Endothelial cell of umbilical vein (primary cell): ENCODE data around the gene SHISA8. TPM values are rescaled to one million over a fixed set of nuclear protein-coding genes. Genes with fewer than 3 reads are reported as not detected.

Source experiments
- BruUV-seq: library from RNA; stranded (reverse); fragments of 400-500 nt; replicated peaks from 2 replicates; lab custom pipeline; 2021; lab: Mats Ljungman, UMichigan
- CTCF ChIA-PET: fragments of 300-600, 350-600 bp; sonication (Branson Sonifier 250); formaldehyde crosslinking; loops from one replicate; lab custom pipeline; 2021; ENCODE audit warnings: antibody characterized with exemption, inconsistent platforms; lab: Charles Lee
- POLR2A ChIA-PET: fragments of 300-600, 350-600 bp; sonication (Branson Sonifier 250); formaldehyde crosslinking; loops from one replicate; lab custom pipeline; 2021; ENCODE audit warnings: antibody characterized with exemption, inconsistent platforms; lab: Charles Lee
- DNase-seq: peaks from one replicate; pipeline ENCODE4 v3.0.0-alpha.2; 2011; ENCODE audit warnings: low read depth, low spot score
- FAIRE-seq: peaks from 2 replicates; lab custom pipeline; 2011; peaks lifted over from hg19 to GRCh38; lab: Jason Lieb, UNC
- H2AFZ ChIP-seq: 2 replicates; pipeline ENCODE4 v1.6.0; 2012; ENCODE audit warnings: low read depth, low read length, control low read depth, inconsistent platforms
- H3K27ac ChIP-seq: 2 replicates; pipeline ENCODE4 v1.5.1; 2011; ENCODE audit warnings: low read depth, mild to moderate bottlenecking, control low read depth, low read length, moderate library complexity; ENCODE audit not compliant: insufficient read depth
- H3K27me3 ChIP-seq, 2 experiments: 2 replicates each; pipeline versions ENCODE4 v1.6.0 to v1.6.1; 2011; ENCODE audit warnings: low read length in 2 of 2, mixed read lengths in 1 of 2; ENCODE audit not compliant: control insufficient read depth in 2 of 2, insufficient read depth in 2 of 2
- H3K36me3 ChIP-seq, 2 experiments: 2 replicates in 1 of 2; 3 replicates in 1 of 2; pipeline ENCODE4 v1.5.1; 2011; ENCODE audit warnings: low read length in 2 of 2, mild to moderate bottlenecking in 1 of 2, moderate library complexity in 1 of 2; ENCODE audit not compliant: control insufficient read depth in 2 of 2, insufficient read depth in 2 of 2; ENCODE audit errors: extremely low read depth in 1 of 2
- H3K4me1 ChIP-seq: 3 replicates; pipeline ENCODE4 v1.5.1; 2011; ENCODE audit warnings: mild to moderate bottlenecking, low read length; ENCODE audit not compliant: control insufficient read depth, insufficient read depth; ENCODE audit errors: extremely low read depth
- H3K4me2 ChIP-seq: 2 replicates; pipeline ENCODE4 v1.6.1; 2011; ENCODE audit warnings: low read length, control low read depth, mixed read lengths; ENCODE audit not compliant: insufficient read depth
- H3K4me3 ChIP-seq, 3 experiments: fragments of 200-600 bp in 1 of 3; sonication (generic), shearing (Covaris generic) in 1 of 3; replicated peaks in 1 of 3; 2 replicates each; pipeline ENCODE4 v1.5.1; 2011 to 2016; ENCODE audit warnings: control low read depth in 3 of 3, low read length in 3 of 3, mild to moderate bottlenecking in 2 of 3, inconsistent platforms in 1 of 3, low read depth in 1 of 3, moderate library complexity in 1 of 3; ENCODE audit not compliant: insufficient read depth in 1 of 3
- H3K79me2 ChIP-seq: 2 replicates; pipeline ENCODE4 v1.6.0; 2012; ENCODE audit warnings: low read length, inconsistent platforms; ENCODE audit not compliant: control insufficient read depth, insufficient read depth
- H3K9ac ChIP-seq: replicated peaks from 2 replicates; pipeline ENCODE3; 2011; ENCODE audit warnings: low read length, control low read depth; ENCODE audit not compliant: insufficient read depth; ENCODE audit errors: extremely low read depth
- H3K9me1 ChIP-seq: replicated peaks from 3 replicates; pipeline ENCODE4 v1.6.0; 2011; ENCODE audit warnings: mild to moderate bottlenecking, low read length; ENCODE audit not compliant: control insufficient read depth, insufficient read depth; ENCODE audit errors: extremely low read depth
- H3K9me3 ChIP-seq: replicated peaks from 2 replicates; pipeline ENCODE4 v1.5.1; 2012; ENCODE audit warnings: low read length, inconsistent platforms; ENCODE audit not compliant: control insufficient read depth, insufficient read depth
- H4K20me1 ChIP-seq: replicated peaks from 2 replicates; pipeline ENCODE3; 2011; ENCODE audit warnings: mild to moderate bottlenecking, low read length; ENCODE audit not compliant: control insufficient read depth, insufficient read depth; ENCODE audit errors: extremely low read depth
- EZH2 ChIP-seq: IDR thresholded peaks from 2 replicates; pipeline ENCODE4 v1.6.1; 2012; ENCODE audit warnings: borderline replicate concordance, low read depth, mild to moderate bottlenecking, moderate library complexity, low read length, inconsistent platforms; ENCODE audit not compliant: severe bottlenecking
- FOS ChIP-seq: IDR thresholded peaks from 2 replicates; pipeline ENCODE4 v1.6.1; 2011; ENCODE audit warnings: mild to moderate bottlenecking, low read length, moderate library complexity, borderline replicate concordance; ENCODE audit not compliant: insufficient read depth
- GATA2 ChIP-seq: IDR thresholded peaks from 2 replicates; pipeline ENCODE4 v1.7.0; 2011; ENCODE audit warnings: low read depth, mild to moderate bottlenecking, moderate library complexity, mixed read lengths, low read length; ENCODE audit not compliant: insufficient read length, insufficient read depth
- JUN ChIP-seq: IDR thresholded peaks from 2 replicates; pipeline ENCODE4 v1.6.1; 2011; ENCODE audit warnings: borderline replicate concordance, low read depth; ENCODE audit not compliant: insufficient read length, insufficient read depth
- MAX ChIP-seq: IDR thresholded peaks from 2 replicates; pipeline ENCODE4 v1.6.1; 2011; ENCODE audit not compliant: insufficient read depth, insufficient read length
- MYC ChIP-seq: IDR thresholded peaks from one replicate; pipeline ENCODE4 v1.6.1; 2011; ENCODE audit warnings: mild to moderate bottlenecking, low read depth, low read length
- POLR2A ChIP-seq: IDR thresholded peaks from 2 replicates; pipeline ENCODE4 v1.6.1; 2012; ENCODE audit warnings: low read depth, mild to moderate bottlenecking, control low read depth, low read length
- POLR2AphosphoS5 ChIP-seq: IDR thresholded peaks from 2 replicates; pipeline ENCODE4 v1.6.1; 2012; ENCODE audit warnings: low read depth, mild to moderate bottlenecking, control low read depth, low read length, moderate library complexity; ENCODE audit not compliant: insufficient read depth
- dilution Hi-C: fragments of 300-500 bp; cut with MboI; formaldehyde crosslinking; loops from one replicate; pipeline ENCODE4 v1.15.0; 2019; ENCODE audit warnings: low sequenced_read_pairs; ENCODE audit not compliant: extremely low pct_ligation_motif_present
- intact Hi-C: fragments of 100-400 bp; cut with micrococcal nuclease; formaldehyde crosslinking; loops from one replicate; pipeline ENCODE4 v1.10.0; 2022
- microRNA counts: library from miRNA; unstranded; fragments of <30 nt; microRNA quantifications from one replicate; lab custom pipeline; 2016
- microRNA-seq: library from miRNA; unstranded; fragments of <30 nt; microRNA quantifications from one replicate; pipeline ENCODE4 v1.2.0, GENCODE V29; 2021; ENCODE audit warnings: borderline number of aligned reads, borderline replicate concordance
- polyA plus RNA-seq, 4 experiments: library from polyadenylated mRNA; depleted of rRNA in 3 of 4; stranded (reverse) in 3 of 4; unstranded in 1 of 4; fragments of >200 nt; gene quantifications; 2 replicates each; pipeline versions ENCODE4 v1.2.1 to v1.2.3, GENCODE V29; 2011 to 2012; ENCODE audit warnings: missing spikeins in 1 of 4
- small RNA-seq: library from RNA; depleted of rRNA; stranded (forward); fragments of <200 nt; gene quantifications from one replicate; pipeline ENCODE3, GENCODE V24; 2012; ENCODE audit warnings: low replicate concordance, low read depth; ENCODE audit not compliant: insufficient read depth, insufficient read length
- total RNA-seq: library from RNA; stranded (reverse); gene quantifications from 2 replicates; pipeline ENCODE4 v1.2.3, GENCODE V29; 2021
- TF ChIP-seq, protein P1 (sequence below), 2 donors: IDR thresholded peaks; 1 replicate in 1 of 2; 2 replicates in 1 of 2; pipeline ENCODE4 v1.5.1; 2011; ENCODE audit warnings: low read length in 2 of 2, mild to moderate bottlenecking in 2 of 2, moderate library complexity in 2 of 2, control low read depth in 1 of 2, inconsistent platforms in 1 of 2, low read depth in 1 of 2; ENCODE audit not compliant: insufficient read depth in 1 of 2; ENCODE audit errors: extremely low read depth in 1 of 2

Gene SHISA8
- total and polyA plus RNA-seq, 2 donors (not counting 3 experiments of a cell fraction or from before 2014, with no cell fraction given): not detected

GRCh38 chr22:41862160-41862529 lies 52.7 kb downstream of the SHISA8 start:
- dilution Hi-C loops: no loop called here
- no peak overlapping the region for H3K9ac ChIP-seq
- peaks cover 82% of the 10 kb centered on the region for H3K79me2 ChIP-seq
- no peaks in the 10 kb centered on the region for H3K9me3 ChIP-seq
- H3K36me3 ChIP-seq: peaks cover 0 to 4% of the 10 kb centered on the region in 2 experiments
- H3K4me2 ChIP-seq: no peak overlapping the region
- H3K4me3 ChIP-seq: no peak overlapping the region
- H3K27me3 ChIP-seq: no peaks in the 10 kb centered on the region
- H3K4me1 ChIP-seq: peaks cover 8% of the 10 kb centered on the region
- TF ChIP-seq MYC: no peak
- no peak for TF ChIP-seq FOS
- TF ChIP-seq POLR2AphosphoS5: no peak
- TF ChIP-seq MAX: no peak
- no peak for TF ChIP-seq JUN
- no peak for TF ChIP-seq POLR2A
- TF ChIP-seq, protein P1, sequence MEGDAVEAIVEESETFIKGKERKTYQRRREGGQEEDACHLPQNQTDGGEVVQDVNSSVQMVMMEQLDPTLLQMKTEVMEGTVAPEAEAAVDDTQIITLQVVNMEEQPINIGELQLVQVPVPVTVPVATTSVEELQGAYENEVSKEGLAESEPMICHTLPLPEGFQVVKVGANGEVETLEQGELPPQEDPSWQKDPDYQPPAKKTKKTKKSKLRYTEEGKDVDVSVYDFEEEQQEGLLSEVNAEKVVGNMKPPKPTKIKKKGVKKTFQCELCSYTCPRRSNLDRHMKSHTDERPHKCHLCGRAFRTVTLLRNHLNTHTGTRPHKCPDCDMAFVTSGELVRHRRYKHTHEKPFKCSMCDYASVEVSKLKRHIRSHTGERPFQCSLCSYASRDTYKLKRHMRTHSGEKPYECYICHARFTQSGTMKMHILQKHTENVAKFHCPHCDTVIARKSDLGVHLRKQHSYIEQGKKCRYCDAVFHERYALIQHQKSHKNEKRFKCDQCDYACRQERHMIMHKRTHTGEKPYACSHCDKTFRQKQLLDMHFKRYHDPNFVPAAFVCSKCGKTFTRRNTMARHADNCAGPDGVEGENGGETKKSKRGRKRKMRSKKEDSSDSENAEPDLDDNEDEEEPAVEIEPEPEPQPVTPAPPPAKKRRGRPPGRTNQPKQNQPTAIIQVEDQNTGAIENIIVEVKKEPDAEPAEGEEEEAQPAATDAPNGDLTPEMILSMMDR (IDR thresholded peaks at IDR 0.05; ENCODE audit: extremely low read depth in 1 of 2, insufficient read depth in 1 of 2, low read depth in 1 of 2, low read length in 2 of 2): no peak
- no peak for TF ChIP-seq EZH2
- TF ChIP-seq GATA2: no peak
- DNase-seq: no peak
- BruUV-seq: no TSS peak
- H3K27ac ChIP-seq: no peak overlapping the region
- no peak overlapping the region for H2AFZ ChIP-seq
- intact Hi-C loops: no loop called here
- CTCF ChIA-PET: interaction anchor here (0.6 to 2.5 kb wide), 8 partner anchors 29 to 195 kb away, joined by 3 to 12 read pairs (median 5); partner anchors contain the start of genes CCDC134 and SREBF2
- no peaks in the 10 kb centered on the region for H4K20me1 ChIP-seq
- H3K9me1 ChIP-seq: no peaks in the 10 kb centered on the region
- FAIRE-seq: no peak
- POLR2A ChIA-PET: no interaction called here

MicroRNAs encoded within 50 kb of the gene (microRNA counts, 767-probe panel; counts per million panel counts)
- 723 counts per million, percentile 96 among the panel's probes with 10 or more counts for microRNA hsa-miR-33a-5p (lab: Ali Mortazavi, UCI)

Small RNAs within 50 kb of the gene (microRNA-seq; reads per million reads assigned to microRNA genes)
- gene MIR33A: 44.9 reads per million, percentile 46 among the genes with 10 or more reads in this experiment

Small RNAs within 50 kb of the gene (small RNA-seq; reads per million reads assigned to genes)
- gene MIR33A: 4.8 reads per million, percentile 36 among the genes with 10 or more reads in this experiment

Other genes with a start within 250 kb of the SHISA8 start
- 138 TPM in 2 replicates for gene SNU13, start 226.2 kb downstream of the SHISA8 start, total RNA-seq
- 194 and 206 TPM in 2 replicates for gene SNU13, start 226.2 kb downstream of the SHISA8 start, polyA plus RNA-seq
- gene MEI1, start 215.6 kb downstream of the SHISA8 start, total RNA-seq: 0.76 and 1.5 TPM in 2 replicates
- gene MEI1, start 215.6 kb downstream of the SHISA8 start, polyA plus RNA-seq: 1.9 and 2.7 TPM in 2 replicates
- gene CCDC134, start 114.4 kb downstream of the SHISA8 start, total RNA-seq: 8.1 and 8.4 TPM in 2 replicates
- 4.0 and 4.5 TPM in 2 replicates for gene CCDC134, start 114.4 kb downstream of the SHISA8 start, polyA plus RNA-seq
- gene SREBF2, start 82.0 kb downstream of the SHISA8 start, total RNA-seq: 136 and 144 TPM in 2 replicates
- gene SREBF2, start 82.0 kb downstream of the SHISA8 start, polyA plus RNA-seq: 101 and 105 TPM in 2 replicates
- 0.51 and 0.81 TPM in 2 replicates for gene TNFRSF13C, start 11.7 kb upstream of the SHISA8 start, total RNA-seq
- 0.19 and 0.27 TPM in 2 replicates for gene TNFRSF13C, start 11.7 kb upstream of the SHISA8 start, polyA plus RNA-seq
- gene CENPM, start 32.1 kb upstream of the SHISA8 start, total RNA-seq: 30.4 and 34.5 TPM in 2 replicates
- 37.4 and 51.0 TPM in 2 replicates for gene CENPM, start 32.1 kb upstream of the SHISA8 start, polyA plus RNA-seq
- 0.18 TPM in 1 of 2 replicates, not detected in the other for gene SEPTIN3, start 54.4 kb upstream of the SHISA8 start, total RNA-seq
- gene SEPTIN3, start 54.4 kb upstream of the SHISA8 start, polyA plus RNA-seq: 0.05 and 0.08 TPM in 2 replicates
- gene WBP2NL, start 83.7 kb upstream of the SHISA8 start, total RNA-seq: 0.27 TPM in 1 of 2 replicates, not detected in the other
- 0.08 and 0.13 TPM in 2 replicates for gene WBP2NL, start 83.7 kb upstream of the SHISA8 start, polyA plus RNA-seq
- 29.0 and 33.1 TPM in 2 replicates for gene NAGA, start 155.7 kb upstream of the SHISA8 start, total RNA-seq
- 62.7 and 63.4 TPM in 2 replicates for gene NAGA, start 155.7 kb upstream of the SHISA8 start, polyA plus RNA-seq
- gene PHETA2, start 159.2 kb upstream of the SHISA8 start, total RNA-seq: 23.4 and 25.4 TPM in 2 replicates
- 29.2 and 29.9 TPM in 2 replicates for gene PHETA2, start 159.2 kb upstream of the SHISA8 start, polyA plus RNA-seq
- 61.2 and 64.8 TPM in 2 replicates for gene SMDT1, start 164.6 kb upstream of the SHISA8 start, total RNA-seq
- gene SMDT1, start 164.6 kb upstream of the SHISA8 start, polyA plus RNA-seq: 57.9 and 74.2 TPM in 2 replicates
- gene NDUFA6, start 175.7 kb upstream of the SHISA8 start, total RNA-seq: 84.9 and 95.7 TPM in 2 replicates
- 44.4 and 66.1 TPM in 2 replicates for gene NDUFA6, start 175.7 kb upstream of the SHISA8 start, polyA plus RNA-seq
- 0.91 and 0.97 TPM in 2 replicates for gene CYP2D6, start 215.7 kb upstream of the SHISA8 start, total RNA-seq
- 0.25 TPM in 2 replicates for gene CYP2D6, start 215.7 kb upstream of the SHISA8 start, polyA plus RNA-seq